GM12875 (cell line): ENCODE data around the gene ACBD5.

Source experiments
- H3K4me3 ChIP-seq: one replicate; pipeline ENCODE4 v1.5.1; 2011; ENCODE audit warnings: low read depth, low read length, control low read depth
- CTCF ChIP-seq: IDR thresholded peaks from 2 replicates; pipeline ENCODE4 v1.5.1; 2011; ENCODE audit warnings: low read depth, mild to moderate bottlenecking, control low read depth, inconsistent platforms, low read length, moderate library complexity, borderline replicate concordance; ENCODE audit not compliant: insufficient read depth

Gene ACBD5

GRCh38 chr10:27207350-27207749 is 33.2 kb downstream of the ACBD5 start:
- no peak overlapping the region for H3K4me3 ChIP-seq
- TF ChIP-seq CTCF, result no peak

- no peak overlapping the region for H3K4me3 ChIP-seq
- TF ChIP-seq CTCF, result no peak
Observed at GRCh38 chr10:27203806-27204205, 36.8 kb downstream of the ACBD5 start.

- no peak for TF ChIP-seq CTCF
Observed at GRCh38 chr10:27197980-27198620, 42.5 kb downstream of the ACBD5 start.

GRCh38 chr10:27192284-27192683 is 48.3 kb downstream of the ACBD5 start:
- no peak for TF ChIP-seq CTCF
- H3K4me3 ChIP-seq, result no peak overlapping the region

More at GRCh38 chr10:27197980-27198620, 42.5 kb downstream of the ACBD5 start:
- H3K4me3 ChIP-seq, result no peak overlapping the region

GRCh38 chr10:27190508-27190907 is 50.1 kb downstream of the ACBD5 start:
- no peak for TF ChIP-seq CTCF
- no peak overlapping the region for H3K4me3 ChIP-seq

- no peak for TF ChIP-seq CTCF
- H3K4me3 ChIP-seq, result no peak overlapping the region
Observed at GRCh38 chr10:27188897-27189296, 51.7 kb downstream of the ACBD5 start.

- H3K4me3 ChIP-seq, result no peak overlapping the region
- no peak for TF ChIP-seq CTCF
Observed at GRCh38 chr10:27188259-27188658, 52.3 kb downstream of the ACBD5 start.
